HepG2 (cell line): ENCODE results near the gene PTGES3. TPM values are rescaled to one million over a fixed set of nuclear protein-coding genes. Genes with fewer than 3 reads are reported as not detected.

Experiments used
- AHR ChIP-seq: IDR thresholded peaks from 2 replicates; pipeline ENCODE4 v1.6.1; 2018; ENCODE audit warnings: missing genetic modification reagents, missing compliant biosample characterization
- GPN1 ChIP-seq: sonication (generic); formaldehyde crosslinking; IDR thresholded peaks from 2 replicates; pipeline ENCODE4 v1.5.1; 2020; ENCODE audit warnings: missing genetic modification reagents, borderline replicate concordance
- KLF16 ChIP-seq, 2 experiments: sonication (generic) in 1 of 2; formaldehyde crosslinking in 1 of 2; IDR thresholded peaks; 2 replicates each; pipeline versions ENCODE4 v1.6.1 to v1.8.0; 2016 to 2023; ENCODE audit warnings: missing genetic modification reagents in 2 of 2, missing compliant biosample characterization in 1 of 2
- PCBP2 ChIP-seq: fragments of 200-400 bp; formaldehyde crosslinking; optimal IDR thresholded peaks from 2 replicates; pipeline ENCODE3; 2018; ENCODE audit warnings: low read length, low read depth; ENCODE audit not compliant: poor library complexity, severe bottlenecking
- SMC3 ChIP-seq: IDR thresholded peaks from 2 replicates; pipeline ENCODE4 v1.6.1; 2011; ENCODE audit warnings: low read length, improper control_type of control experiment
- SP5 ChIP-seq: IDR thresholded peaks from 2 replicates; pipeline ENCODE4 v1.6.1; 2016; ENCODE audit warnings: low read depth, borderline replicate concordance
- SRY ChIP-seq: sonication (generic); formaldehyde crosslinking; IDR thresholded peaks from 2 replicates; pipeline ENCODE4 v1.8.0; 2022; ENCODE audit warnings: mild to moderate bottlenecking, missing genetic modification reagents
- ZBED4 ChIP-seq: sonication (generic); formaldehyde crosslinking; IDR thresholded peaks from 2 replicates; pipeline ENCODE4 v1.4.0; 2020; ENCODE audit warnings: missing genetic modification reagents, borderline replicate concordance
- ZIK1 ChIP-seq: sonication (generic); formaldehyde crosslinking; IDR thresholded peaks from 2 replicates; pipeline ENCODE4 v1.5.0; 2020; ENCODE audit warnings: mild to moderate bottlenecking, low read depth, missing genetic modification reagents, borderline replicate concordance
- ZNF274 ChIP-seq: sonication (generic); formaldehyde crosslinking; IDR thresholded peaks from 2 replicates; pipeline ENCODE4 v1.5.1; 2020; ENCODE audit warnings: mild to moderate bottlenecking, missing genetic modification reagents
- ZNF484 ChIP-seq: sonication (generic); formaldehyde crosslinking; IDR thresholded peaks from 2 replicates; pipeline ENCODE4 v1.5.1; 2020; ENCODE audit warnings: mild to moderate bottlenecking, low read depth, missing genetic modification reagents, borderline replicate concordance
- ZNF503 ChIP-seq: sonication (generic); formaldehyde crosslinking; IDR thresholded peaks from 2 replicates; pipeline ENCODE4 v1.4.0; 2020; ENCODE audit warnings: missing genetic modification reagents
- ZNF543 ChIP-seq: sonication (generic); formaldehyde crosslinking; IDR thresholded peaks from 2 replicates; pipeline ENCODE4 v1.4.0; 2020; ENCODE audit warnings: mild to moderate bottlenecking, missing genetic modification reagents
- ZNF619 ChIP-seq: sonication (generic); formaldehyde crosslinking; IDR thresholded peaks from 2 replicates; pipeline ENCODE4 v1.4.0; 2020; ENCODE audit warnings: mild to moderate bottlenecking, missing genetic modification reagents
- ZNF639 ChIP-seq: conservative IDR thresholded peaks from 2 replicates; pipeline ENCODE4 v1.6.1; 2018; ENCODE audit warnings: missing genetic modification reagents
- ZNF670 ChIP-seq: sonication (generic); formaldehyde crosslinking; IDR thresholded peaks from 2 replicates; pipeline ENCODE4 v1.8.0; 2022; ENCODE audit warnings: mild to moderate bottlenecking, missing genetic modification reagents, borderline replicate concordance
- ZNF746 ChIP-seq: sonication (generic); formaldehyde crosslinking; IDR thresholded peaks from 2 replicates; pipeline ENCODE4 v1.8.0; 2022; ENCODE audit warnings: mild to moderate bottlenecking, missing genetic modification reagents
- ZNF773 ChIP-seq: sonication (generic); formaldehyde crosslinking; IDR thresholded peaks from 2 replicates; pipeline ENCODE4 v1.4.0; 2020; ENCODE audit warnings: missing genetic modification reagents, borderline replicate concordance
- ZZZ3 ChIP-seq: sonication (generic); formaldehyde crosslinking; IDR thresholded peaks from 2 replicates; pipeline ENCODE4 v1.4.0; 2020; ENCODE audit warnings: missing genetic modification reagents, mild to moderate bottlenecking, borderline replicate concordance
- polyA plus RNA-seq, 8 experiments: library from polyadenylated mRNA; depleted of rRNA in 3 of 8; stranded (reverse) in 7 of 8; unstranded in 1 of 8; fragments of >200 nt; fragmentation: Illumina TruSeq in 4 of 8; extraction: Trizol in 4 of 8; gene quantifications; 2 replicates each; pipeline versions ENCODE4 v1.2.1 to v1.2.3, GENCODE V29; 2011 to 2016; ENCODE audit warnings: low read depth in 4 of 8, missing spikeins in 1 of 8, mixed read lengths in 1 of 8; ENCODE audit not compliant: insufficient read depth in 1 of 8
- total RNA-seq, 5 experiments: library from RNA; depleted of rRNA; stranded (reverse); fragments of >200 nt; fragmentation: Illumina TruSeq; extraction: Trizol; gene quantifications; 2 replicates each; pipeline ENCODE4 v1.2.3, GENCODE V29; 2016; ENCODE audit warnings: low read depth in 1 of 5

The PTGES3 gene
- total and polyA plus RNA-seq, 2 of the 13 experiments (the other 11 are each of a cell fraction or from before 2014, with no cell fraction given) = 54.4 to 159 TPM

- TF ChIP-seq ZNF773 (CRISPR knock-in tag) (0 out of 2 replicates have a peak, but pooled peaks have one; percentile 74), ZNF639 (CRISPR knock-in tag) (no peak), KLF16 (CRISPR knock-in tag; IDR thresholded peaks at IDR 0.05) (peak in 1 of 2 experiments; percentile 89; a peak in 2 of 4 replicates), SMC3 (no peak), ZNF543 (CRISPR knock-in tag) (peak; percentile 80; the same call in 1 of the 2 replicates), PCBP2 (no peak), ZNF746 (no peak; the same call in 1 of the 2 replicates), SRY (CRISPR knock-in tag) (peak; percentile 79), ZNF503 (CRISPR knock-in tag) (no peak), SP5 (CRISPR knock-in tag) (no peak), ZNF670 (CRISPR knock-in tag) (peak; percentile 88), AHR (CRISPR knock-in tag) (no peak; the same call in 1 of the 2 replicates), ZBED4 (no peak), ZIK1 (CRISPR knock-in tag) (peak; percentile 39; the same call in 1 of the 2 replicates), ZZZ3 (CRISPR knock-in tag) (0 out of 2 replicates have a peak, but pooled peaks have one; percentile 21), GPN1 (CRISPR knock-in tag) (no peak), ZNF484 (CRISPR knock-in tag) (no peak), ZNF274 (CRISPR knock-in tag) (no peak; the same call in 1 of the 2 replicates), ZNF619 (CRISPR knock-in tag) (peak; percentile 70; the same call in 1 of the 2 replicates)
Observed at GRCh38 chr12:56645717-56646446, 42.2 kb downstream of the PTGES3 start, which contains the start of gene ATP5F1B (continued).
